IPS DF 6.9 (cell line): ENCODE results near the gene RAD51B.

Experiments used
- DNase-seq: peaks from one replicate; pipeline ENCODE4 v3.0.0-alpha.2; 2013; ENCODE audit warnings: low read depth, low spot score
- H3K27ac ChIP-seq: one replicate; pipeline ENCODE4 v1.5.1; 2013; ENCODE audit warnings: low read length, control low read depth
- H3K27me3 ChIP-seq: 2 replicates; pipeline ENCODE4 v1.6.1; 2013; ENCODE audit warnings: mild to moderate bottlenecking, low read length; ENCODE audit not compliant: control insufficient read depth, insufficient read depth
- H3K36me3 ChIP-seq: 2 replicates; pipeline ENCODE4 v1.6.1; 2013; ENCODE audit warnings: low read length; ENCODE audit not compliant: control insufficient read depth, insufficient read depth
- H3K4me1 ChIP-seq: 2 replicates; pipeline ENCODE4 v1.6.1; 2013; ENCODE audit warnings: low read length; ENCODE audit not compliant: control insufficient read depth, insufficient read depth
- H3K4me3 ChIP-seq: 2 replicates; pipeline ENCODE4 v1.5.1; 2013; ENCODE audit warnings: mild to moderate bottlenecking, low read length
- H3K9me3 ChIP-seq: 2 replicates; pipeline ENCODE4 v1.6.1; 2013; ENCODE audit warnings: low read length, inconsistent platforms; ENCODE audit not compliant: control insufficient read depth, insufficient read depth
- WGBS: extraction: QIAGEN DNeasy Blood & Tissue Kit; methylation state at CpG from one replicate; pipeline ENCODE4 v1.1.7; 2013; ENCODE audit warnings: mixed read lengths, missing lambda C conversion rate; ENCODE audit not compliant: insufficient read length, insufficient coverage; 5-methylcytosine and 5-hydroxymethylcytosine counted together

RAD51B gene

DNA sequence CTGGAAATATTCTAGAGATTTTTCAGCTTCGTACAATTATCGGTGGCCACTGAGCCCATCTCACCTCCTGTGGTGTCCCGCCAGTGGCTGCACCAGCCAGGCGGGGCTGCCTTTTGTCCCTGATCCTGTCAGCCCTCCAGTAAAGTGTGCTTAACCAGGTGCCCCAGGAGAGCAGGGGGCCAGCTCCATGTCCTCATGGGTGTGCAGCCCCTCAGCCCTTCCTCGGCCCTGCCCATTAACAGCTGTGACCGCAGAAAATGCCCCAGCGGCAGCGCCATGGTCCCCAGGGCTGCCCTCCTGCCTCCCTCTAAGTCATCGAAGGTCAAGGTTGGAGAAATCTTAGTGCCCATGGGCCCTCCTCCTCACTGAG, 784.8 kb downstream of the RAD51B start:
- H3K4me3 ChIP-seq: no peak overlapping the region
- H3K4me1 ChIP-seq: no peaks in the 10 kb centered on the region
- no CpG with 5 or more reads among the region's 9 CpGs for WGBS
- H3K27me3 ChIP-seq: no peaks in the 10 kb centered on the region
- no peaks in the 10 kb centered on the region for H3K9me3 ChIP-seq
- H3K27ac ChIP-seq: no peak overlapping the region
- H3K36me3 ChIP-seq: no peaks in the 10 kb centered on the region
- DNase-seq: no peak

GRCh38 chr14:68604822-68605221, 785.2 kb downstream of the RAD51B start:
- DNase-seq: no peak
- H3K4me3 ChIP-seq: no peak overlapping the region
- no peaks in the 10 kb centered on the region for H3K36me3 ChIP-seq
- no peaks in the 10 kb centered on the region for H3K9me3 ChIP-seq
- H3K27ac ChIP-seq: no peak overlapping the region
- H3K4me1 ChIP-seq: no peaks in the 10 kb centered on the region
- H3K27me3 ChIP-seq: no peaks in the 10 kb centered on the region
- no CpG with 5 or more reads among the region's 10 CpGs for WGBS

GRCh38 chr14:68606176-68606575, 786.6 kb downstream of the RAD51B start:
- Histone ChIP-seq H3K27me3 (no peaks in the 10 kb centered on the region), H3K36me3 (no peaks in the 10 kb centered on the region), H3K4me3 (no peak overlapping the region), H3K4me1 (no peaks in the 10 kb centered on the region), H3K9me3 (no peaks in the 10 kb centered on the region), H3K27ac (no peak overlapping the region)
- WGBS: no CpG with 5 or more reads among the region's 3 CpGs
- no peak for DNase-seq

GRCh38 chr14:68606644-68607043, 787.1 kb downstream of the RAD51B start:
- no peak overlapping the region for H3K27ac ChIP-seq
- DNase-seq: no peak

GRCh38 chr14:68607081-68607866, 787.7 kb downstream of the RAD51B start:
- DNase-seq: no peak
- Histone ChIP-seq H3K27ac (no peak overlapping the region), H3K4me3 (no peak overlapping the region), H3K36me3 (no peaks in the 10 kb centered on the region), H3K27me3 (no peaks in the 10 kb centered on the region), H3K4me1 (no peaks in the 10 kb centered on the region), H3K9me3 (no peaks in the 10 kb centered on the region)
- no CpG with 5 or more reads among the region's 17 CpGs for WGBS

More at GRCh38 chr14:68606644-68607043, 787.1 kb downstream of the RAD51B start:
- Histone ChIP-seq H3K9me3 (no peaks in the 10 kb centered on the region), H3K27me3 (no peaks in the 10 kb centered on the region), H3K36me3 (no peaks in the 10 kb centered on the region), H3K4me1 (no peaks in the 10 kb centered on the region), H3K4me3 (no peak overlapping the region)
- no CpG with 5 or more reads among the region's 4 CpGs for WGBS

DNA sequence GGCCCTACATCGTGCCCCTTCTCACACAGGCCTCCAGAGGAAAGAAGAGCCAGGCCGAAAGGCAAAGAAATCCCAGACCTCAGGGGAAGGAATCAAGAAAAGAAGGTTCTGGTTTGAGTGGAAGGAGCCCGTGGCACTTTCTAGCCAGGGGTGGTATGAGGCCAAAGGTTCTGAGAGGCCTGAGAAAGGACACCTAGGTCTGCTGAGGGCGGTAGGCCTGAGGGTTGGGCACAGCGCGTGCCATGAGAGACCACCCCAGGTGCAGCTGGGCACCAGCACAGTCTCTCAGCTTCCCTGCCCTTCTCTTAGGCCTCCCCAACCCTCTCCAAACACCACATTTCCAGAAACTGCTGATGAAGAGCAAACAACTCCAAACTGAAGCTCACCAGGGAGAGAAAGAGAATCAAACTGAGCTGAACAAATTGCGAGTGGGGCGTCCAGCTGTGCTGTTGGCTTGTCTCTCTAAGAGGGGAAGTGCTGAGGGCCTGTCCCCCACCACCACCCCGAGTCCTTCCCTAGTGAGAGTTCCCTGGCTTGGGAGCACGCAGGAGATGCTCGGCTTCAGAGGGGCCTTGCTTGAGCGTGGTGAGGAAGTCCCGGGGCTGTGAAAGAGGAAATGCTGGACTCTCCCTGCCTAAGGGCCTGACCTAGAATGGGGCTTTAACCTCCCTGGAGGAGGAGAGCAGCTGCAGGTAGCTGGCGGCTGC, 788.4 kb downstream of the RAD51B start:
- Histone ChIP-seq H3K9me3 (no peaks in the 10 kb centered on the region), H3K36me3 (no peaks in the 10 kb centered on the region), H3K4me3 (no peak overlapping the region), H3K27me3 (no peaks in the 10 kb centered on the region), H3K27ac (no peak overlapping the region), H3K4me1 (no peaks in the 10 kb centered on the region)
- DNase-seq: no peak
- WGBS: no CpG with 5 or more reads among the region's 14 CpGs

GRCh38 chr14:68608574-68608962, 789.0 kb downstream of the RAD51B start:
- H3K4me3 ChIP-seq: no peak overlapping the region
- no peaks in the 10 kb centered on the region for H3K36me3 ChIP-seq
- no peaks in the 10 kb centered on the region for H3K27me3 ChIP-seq
- DNase-seq: no peak
- WGBS: no CpG with 5 or more reads among the region's 4 CpGs
- H3K27ac ChIP-seq: no peak overlapping the region
- no peaks in the 10 kb centered on the region for H3K9me3 ChIP-seq
- no peaks in the 10 kb centered on the region for H3K4me1 ChIP-seq

DNA sequence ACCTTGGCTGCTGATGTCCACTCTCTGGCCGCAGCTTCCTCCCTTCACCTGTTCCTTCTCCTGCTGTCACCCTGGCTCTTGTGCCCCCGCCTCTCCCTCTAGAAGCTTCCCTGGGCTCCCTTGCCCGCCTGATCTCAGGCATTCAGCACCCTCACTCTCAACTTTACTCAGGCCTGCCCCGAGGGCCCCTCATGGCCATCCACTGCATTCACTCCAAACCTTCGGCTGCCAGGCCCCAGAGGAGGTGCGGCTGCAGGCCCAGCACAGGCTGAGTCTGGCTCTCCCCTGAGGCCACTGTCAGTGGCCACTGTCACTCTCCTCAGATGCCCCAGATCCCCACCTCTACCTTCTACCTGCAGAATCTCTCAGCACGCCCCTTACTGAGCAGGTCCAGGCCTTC, 789.4 kb downstream of the RAD51B start:
- H3K27ac ChIP-seq: no peak overlapping the region
- no peaks in the 10 kb centered on the region for H3K4me1 ChIP-seq
- no peaks in the 10 kb centered on the region for H3K9me3 ChIP-seq
- H3K4me3 ChIP-seq: no peak overlapping the region
- H3K27me3 ChIP-seq: no peaks in the 10 kb centered on the region
- no peaks in the 10 kb centered on the region for H3K36me3 ChIP-seq
- DNase-seq: no peak
- no CpG with 5 or more reads among the region's 7 CpGs for whole genome bisulfite sequencing

- Histone ChIP-seq H3K36me3 (no peaks in the 10 kb centered on the region), H3K9me3 (no peaks in the 10 kb centered on the region), H3K27me3 (no peaks in the 10 kb centered on the region), H3K4me3 (no peak overlapping the region), H3K27ac (no peak overlapping the region), H3K4me1 (no peaks in the 10 kb centered on the region)
- no peak for DNase-seq
- WGBS: no CpG with 5 or more reads among the region's 8 CpGs
Observed at GRCh38 chr14:68610251-68610793, 790.7 kb downstream of the RAD51B start.

GRCh38 chr14:68611599-68611998, 792.0 kb downstream of the RAD51B start:
- H3K36me3 ChIP-seq: no peaks in the 10 kb centered on the region
- no peak overlapping the region for H3K4me3 ChIP-seq
- no peak overlapping the region for H3K27ac ChIP-seq
- no peak for DNase-seq
- WGBS: no CpG with 5 or more reads among the region's 4 CpGs
- H3K27me3 ChIP-seq: no peaks in the 10 kb centered on the region
- no peaks in the 10 kb centered on the region for H3K9me3 ChIP-seq
- H3K4me1 ChIP-seq: no peaks in the 10 kb centered on the region
